ENCODE results near the gene GPR183. TPM values are rescaled to one million over a fixed set of nuclear protein-coding genes. Genes with fewer than 3 reads are reported as not detected.

Gene GPR183
- total RNA-seq, 1 experiment from 2014 or later = 0.30 TPM

DNA sequence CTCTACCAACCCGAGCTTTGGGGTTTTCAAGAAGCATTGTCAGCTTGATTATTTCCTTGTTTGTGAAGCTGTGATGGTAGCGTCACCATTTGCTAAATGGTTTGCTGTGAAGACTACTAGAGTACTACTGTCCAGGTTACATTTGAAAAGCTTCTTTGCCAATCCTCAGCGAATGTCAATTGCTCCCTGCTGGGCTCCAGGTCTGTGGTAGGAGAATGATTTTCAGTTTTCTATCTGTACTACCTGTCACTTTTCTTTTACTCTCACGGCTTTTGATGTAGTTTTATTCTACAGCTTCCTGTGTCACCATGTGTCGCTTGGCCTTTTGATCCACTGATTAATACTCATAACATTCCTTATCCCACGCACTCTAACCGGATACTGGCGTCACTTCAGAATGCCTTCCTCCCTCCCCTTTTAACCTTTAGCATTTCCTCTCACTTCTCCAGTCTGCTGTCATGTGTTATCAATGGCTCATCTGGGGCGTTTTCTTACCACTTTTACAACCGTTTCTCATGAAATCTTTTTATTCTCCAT is 7.5 kb upstream of the GPR183 start:
- Histone ChIP-seq H3K4me3 (replicated peaks in 1 of 2; ENCODE audit: low read depth in 1 of 2, low read length in 2 of 2) (peak overlapping the region; percentile 12 to 29; a peak in 3 of 4 replicates), H4K20me1 (ENCODE audit: insufficient read depth) (no peaks in the 10 kb centered on the region), H2AFZ (ENCODE audit: low read depth, low read length, poor library complexity, severe bottlenecking) (no peak overlapping the region), H3K9me3 (ENCODE audit: control insufficient read depth in 1 of 2, insufficient read depth in 1 of 2, low read depth in 1 of 2, low read length in 2 of 2) (no peaks in the 10 kb centered on the region), H3K4me2 (ENCODE audit: low read length) (peak overlapping the region; percentile 68), H3K27me3 (ENCODE audit: insufficient read depth, low read length) (no peaks in the 10 kb centered on the region), H3K9ac (ENCODE audit: low read length) (peak overlapping the region; percentile 61), H3K27ac (ENCODE audit: low read depth, low read length) (peak overlapping the region; percentile 70), H3K79me2 (ENCODE audit: insufficient read depth, low read length) (peaks cover 32% of the 10 kb centered on the region), H3K36me3 (ENCODE audit: control insufficient read depth in 1 of 2, insufficient read depth in 2 of 2, low read length in 2 of 2) (no peaks in the 10 kb centered on the region), H3K9me2 (ENCODE audit: insufficient read depth) (no peaks in the 10 kb centered on the region), H3K4me1 (ENCODE audit: control insufficient read depth in 1 of 2, insufficient read depth in 2 of 2, low read length in 2 of 2) (peaks cover 82 to 99% of the 10 kb centered on the region in 2 experiments)
- ChIA-PET POLR2A (interaction anchor here (0.9 kb wide), 1 partner anchor 31 kb away, joined by 3 read pairs; no protein-coding TSS in a partner anchor), CTCF (no interaction called here), RAD21 (ENCODE audit: low non-redundant PET in 1 of 2, low total read pairs in 2 of 2, uncharacterized antibody in 2 of 2, unreplicated experiment in 2 of 2) (no interaction called here)
- intact Hi-C loops (cut with micrococcal nuclease) = no loop called here
- no peak; the same call in 1 of the 2 replicates for TF ChIP-seq ELF1 (IDR thresholded peaks at IDR 0.05; ENCODE audit: borderline replicate concordance, low read depth)
- peak; percentile 95 for TF ChIP-seq EGR1 (IDR thresholded peaks at IDR 0.05; ENCODE audit: low read depth)
- TF ChIP-seq CBX3 (IDR thresholded peaks at IDR 0.05; ENCODE audit: low read depth) = peak; percentile 97
- no peak for TF ChIP-seq CTCF (IDR thresholded peaks at IDR 0.05 in 2 of 3, conservative IDR thresholded peaks at IDR 0.05 in 1 of 3; ENCODE audit: borderline replicate concordance in 1 of 3, insufficient read depth in 1 of 3, low read depth in 2 of 3, low read length in 2 of 3)
- peak; percentile 54 for TF ChIP-seq POLR2AphosphoS5 (IDR thresholded peaks at IDR 0.05; ENCODE audit: low read depth, low read length)
- peak; percentile 76; the same call in 1 of the 2 replicates for TF ChIP-seq CEBPB (IDR thresholded peaks at IDR 0.05; ENCODE audit: low read depth)
- peak; percentile 84 for TF ChIP-seq MAX (IDR thresholded peaks at IDR 0.05)
- peak; percentile 74 for TF ChIP-seq JUND (IDR thresholded peaks at IDR 0.05)
- TF ChIP-seq SP1 (IDR thresholded peaks at IDR 0.05; ENCODE audit: low read depth) = peak; percentile 94
- TF ChIP-seq SIN3A (IDR thresholded peaks at IDR 0.05; ENCODE audit: low read depth) = peak; percentile 94
- TF ChIP-seq FOSL1 (IDR thresholded peaks at IDR 0.05; ENCODE audit: low read depth) = peak; percentile 60
- ATAC-seq = peak; percentile 73
- no TSS peak for BruUV-seq (replicated peaks)
- DNase-seq (ENCODE audit: low read depth, low spot score) = peak; percentile 96

All from HCT116 (cell line).